NCI-H1417 (cell line): ENCODE measurements around the gene C1QL1.
"Not testable (repeated sequence)": the region's sequence is repeated elsewhere in the genome, so short reads cannot be mapped to it uniquely, and the experiment has no call there.

Experiments used
- DNase-seq, 3 experiments: peaks; one replicate each; lab custom pipeline; 2025; lab: John Stamatoyannopoulos, UW

The C1QL1 gene

GRCh38 chr17:44961921-44962350 lies 6.2 kb downstream of the C1QL1 start:
- no peak for DNase-seq

GRCh38 chr17:44960691-44961090 lies 7.4 kb downstream of the C1QL1 start:
- DNase-seq: no peak

- DNase-seq: no peak
These were observed 8.1 kb downstream of the C1QL1 start for GRCh38 chr17:44959821-44960531.

- DNase-seq: no peak
These were observed 10.8 kb downstream of the C1QL1 start for GRCh38 chr17:44956998-44957981.

GRCh38 chr17:44955674-44956425 lies 12.3 kb downstream of the C1QL1 start:
- DNase-seq: peak in 2 of 3 experiments; percentile 15 to 51

- no peak for DNase-seq
These were observed 15.1 kb downstream of the C1QL1 start for GRCh38 chr17:44952946-44953475.

GRCh38 chr17:44948315-44948795 lies 19.7 kb downstream of the C1QL1 start:
- no peak for DNase-seq

GRCh38 chr17:44947461-44948314 lies 20.4 kb downstream of the C1QL1 start, which contains the start of gene KIF18B:
Gene KIF18B, minus strand, starts transcription at chr17:44947773. Its CDS starts 11,429 bp downstream, at chr17:44936344.
- peak; percentile 94 to 98 (median 95) for DNase-seq

- DNase-seq: not testable (repeated sequence)
These were observed 22.5 kb downstream of the C1QL1 start for GRCh38 chr17:44945652-44946051.

GRCh38 chr17:44942456-44942855 lies 25.6 kb downstream of the C1QL1 start:
- DNase-seq: no peak

GRCh38 chr17:44941712-44942331 lies 26.3 kb downstream of the C1QL1 start:
- DNase-seq: no peak

GRCh38 chr17:44940768-44941167 lies 27.3 kb downstream of the C1QL1 start:
- no peak for DNase-seq

- DNase-seq: no peak
These were observed 27.8 kb downstream of the C1QL1 start for GRCh38 chr17:44940317-44940716.

- no peak for DNase-seq
These were observed 33.0 kb downstream of the C1QL1 start for GRCh38 chr17:44935116-44935515.

- no peak for DNase-seq
These were observed 33.4 kb downstream of the C1QL1 start for GRCh38 chr17:44934745-44935105.

GRCh38 chr17:44933824-44934744 lies 34.0 kb downstream of the C1QL1 start:
- no peak for DNase-seq

GRCh38 chr17:44932787-44933097 lies 35.4 kb downstream of the C1QL1 start:
- no peak for DNase-seq

GRCh38 chr17:44932096-44932786 lies 35.9 kb downstream of the C1QL1 start:
- DNase-seq: no peak

GRCh38 chr17:44931376-44931775 lies 36.7 kb downstream of the C1QL1 start:
- no peak for DNase-seq
